SU-DHL-6 (cell line): ENCODE results near the gene CWF19L1.

Source experiments
- H2AFZ ChIP-seq: fragments of 200-600 bp; sonication (generic); 2 replicates; pipeline ENCODE4 v1.6.1; 2014; ENCODE audit warnings: low read depth, mild to moderate bottlenecking, moderate library complexity, mixed read lengths, antibody characterized with exemption, low read length; ENCODE audit not compliant: severe bottlenecking
- H3F3A ChIP-seq: fragments of 200-600 bp; shearing (Covaris generic); 2 replicates; pipeline ENCODE4 v1.6.0; 2016; ENCODE audit warnings: antibody characterized with exemption, mild to moderate bottlenecking; ENCODE audit not compliant: insufficient read depth
- H3K27ac ChIP-seq: fragments of 200-600 bp; sonication (generic); 2 replicates; pipeline ENCODE4 v1.5.1; 2016; ENCODE audit warnings: low read depth, mild to moderate bottlenecking, low read length, moderate library complexity, mixed read lengths
- H3K27me3 ChIP-seq: fragments of 200-600 bp; sonication (generic), shearing (Covaris generic); 2 replicates; pipeline ENCODE4 v1.6.0; 2014; ENCODE audit warnings: mild to moderate bottlenecking, low read length
- H3K36me3 ChIP-seq: fragments of 200-600 bp; sonication (generic); 2 replicates; pipeline ENCODE4 v1.6.1; 2014; ENCODE audit warnings: mild to moderate bottlenecking, low read length, mixed read lengths
- H3K4me2 ChIP-seq: fragments of 300-600, 200-600 bp; shearing (Covaris generic), sonication (generic); 2 replicates; pipeline ENCODE4 v1.6.0; 2014; ENCODE audit warnings: low read length, low read depth, mild to moderate bottlenecking; ENCODE audit not compliant: poor library complexity, severe bottlenecking
- H3K4me3 ChIP-seq: fragments of 200-600 bp; sonication (generic); 2 replicates; pipeline ENCODE4 v1.5.1; 2014; ENCODE audit warnings: antibody characterized with exemption, low read length, mild to moderate bottlenecking, mixed read lengths; ENCODE audit not compliant: insufficient read depth, poor library complexity, severe bottlenecking
- H3K79me2 ChIP-seq: fragments of 200-600 bp; sonication (generic); 2 replicates; pipeline ENCODE4 v1.6.1; 2014; ENCODE audit warnings: mild to moderate bottlenecking, low read length, moderate library complexity; ENCODE audit not compliant: insufficient read depth
- H3K9ac ChIP-seq: fragments of 200-600 bp; sonication (generic); 2 replicates; pipeline ENCODE4 v1.7.0; 2014; ENCODE audit warnings: mild to moderate bottlenecking, low read length
- H3K9me2 ChIP-seq: fragments of 200-600 bp; sonication (generic); replicated peaks from 2 replicates; pipeline ENCODE4 v1.6.1; 2014; ENCODE audit warnings: low read length; ENCODE audit not compliant: insufficient read depth
- H3K9me3 ChIP-seq: fragments of 200-600 bp; sonication (generic); 2 replicates; pipeline ENCODE4 v1.6.1; 2014; ENCODE audit warnings: low read length, mixed read lengths; ENCODE audit not compliant: insufficient read depth
- H4K20me1 ChIP-seq: fragments of 200-600 bp; sonication (generic); 2 replicates; pipeline ENCODE4 v1.6.1; 2014; ENCODE audit warnings: low read depth, mild to moderate bottlenecking, antibody characterized with exemption, low read length, moderate library complexity, mixed read lengths
- CTCF ChIP-seq: fragments of 200-600 bp; sonication (generic); IDR thresholded peaks from one replicate; pipeline ENCODE4 v1.5.1; 2017; ENCODE audit warnings: antibody characterized with exemption, mild to moderate bottlenecking, low read length, moderate library complexity; ENCODE audit not compliant: insufficient read depth, poor library complexity, severe bottlenecking
- EZH2phosphoT487 ChIP-seq: fragments of 200-600 bp; sonication (generic), shearing (Covaris generic); conservative IDR thresholded peaks from 2 replicates; pipeline ENCODE4 v1.6.1; 2018; ENCODE audit warnings: mild to moderate bottlenecking, antibody characterized with exemption, low read length, moderate library complexity, mixed read lengths

CWF19L1 gene

GRCh38 chr10:100185364-100186252, 81.8 kb downstream of the CWF19L1 start, which contains the start of gene ERLIN1:
ERLIN1 (minus strand) TSS chr10:100186029; CDS start chr10:100185626, 403 bp downstream.
- peak within 1 kb of the TSS; percentile 90 for H2AFZ ChIP-seq
- peak within 1 kb of the TSS; percentile 66 for H3K4me3 ChIP-seq
- peak within 1 kb of the TSS; percentile 93 for H3K4me2 ChIP-seq
- peaks cover 19% of the 10 kb centered on the region for H3F3A ChIP-seq
- H4K20me1 ChIP-seq, result 0 out of 2 replicates have a peak, but pooled peaks cover 6% of the 10 kb centered on the region
- TF ChIP-seq CTCF (no peak), EZH2phosphoT487 (no peak)
- H3K9ac ChIP-seq, result peak within 1 kb of the TSS; percentile 94
- H3K79me2 ChIP-seq, result peaks cover 80% of the 10 kb centered on the region
- H3K9me2 ChIP-seq, result no peaks in the 10 kb centered on the region
- H3K27me3 ChIP-seq, result no peaks in the 10 kb centered on the region
- H3K36me3 ChIP-seq, result peaks cover 44% of the 10 kb centered on the region
- no peaks in the 10 kb centered on the region for H3K9me3 ChIP-seq
- peak within 1 kb of the TSS; percentile 78 for H3K27ac ChIP-seq

- Histone ChIP-seq H3K4me3 (peak overlapping the region; percentile 66), H3K27me3 (no peaks in the 10 kb centered on the region), H3K27ac (peak overlapping the region; percentile 71), H3K79me2 (peaks cover 87% of the 10 kb centered on the region), H3K9ac (peak overlapping the region; percentile 94), H3K9me2 (no peaks in the 10 kb centered on the region), H4K20me1 (0 out of 2 replicates have a peak, but pooled peaks cover 6% of the 10 kb centered on the region), H2AFZ (no peak overlapping the region), H3K36me3 (peaks cover 39% of the 10 kb centered on the region), H3K4me2 (peak overlapping the region; percentile 93), H3F3A (peaks cover 19% of the 10 kb centered on the region), H3K9me3 (no peaks in the 10 kb centered on the region)
- no peak for TF ChIP-seq CTCF
- no peak for TF ChIP-seq EZH2phosphoT487
Measured at GRCh38 chr10:100184840-100185239, 82.6 kb downstream of the CWF19L1 start.

GRCh38 chr10:100184426-100184825, 83.0 kb downstream of the CWF19L1 start:
- H4K20me1 ChIP-seq, result 0 out of 2 replicates have a peak, but pooled peaks cover 6% of the 10 kb centered on the region
- no peaks in the 10 kb centered on the region for H3K9me2 ChIP-seq
- peaks cover 88% of the 10 kb centered on the region for H3K79me2 ChIP-seq
- peaks cover 35% of the 10 kb centered on the region for H3K36me3 ChIP-seq
- H3F3A ChIP-seq, result peaks cover 16% of the 10 kb centered on the region
- no peaks in the 10 kb centered on the region for H3K27me3 ChIP-seq
- H2AFZ ChIP-seq, result no peak overlapping the region
- peak overlapping the region; percentile 66 for H3K4me3 ChIP-seq
- peak overlapping the region; percentile 2; the same call in 1 of the 2 replicates for H3K27ac ChIP-seq
- H3K9ac ChIP-seq, result peak overlapping the region; percentile 94
- H3K9me3 ChIP-seq, result no peaks in the 10 kb centered on the region
- no peak for TF ChIP-seq CTCF
- TF ChIP-seq EZH2phosphoT487, result no peak
- H3K4me2 ChIP-seq, result peak overlapping the region; percentile 93
